LNCAP (cell line): ENCODE data around the gene RAPGEF1.

Source experiments
- CTCF ChIP-seq: fragments of 450-650 bp; IDR thresholded peaks from 2 replicates; pipeline ENCODE4 v1.5.1; 2017; ENCODE audit warnings: mild to moderate bottlenecking

RAPGEF1 gene

GRCh38 chr9:131607591-131607990, 132.3 kb downstream of the RAPGEF1 start:
- no peak for TF ChIP-seq CTCF

DNA sequence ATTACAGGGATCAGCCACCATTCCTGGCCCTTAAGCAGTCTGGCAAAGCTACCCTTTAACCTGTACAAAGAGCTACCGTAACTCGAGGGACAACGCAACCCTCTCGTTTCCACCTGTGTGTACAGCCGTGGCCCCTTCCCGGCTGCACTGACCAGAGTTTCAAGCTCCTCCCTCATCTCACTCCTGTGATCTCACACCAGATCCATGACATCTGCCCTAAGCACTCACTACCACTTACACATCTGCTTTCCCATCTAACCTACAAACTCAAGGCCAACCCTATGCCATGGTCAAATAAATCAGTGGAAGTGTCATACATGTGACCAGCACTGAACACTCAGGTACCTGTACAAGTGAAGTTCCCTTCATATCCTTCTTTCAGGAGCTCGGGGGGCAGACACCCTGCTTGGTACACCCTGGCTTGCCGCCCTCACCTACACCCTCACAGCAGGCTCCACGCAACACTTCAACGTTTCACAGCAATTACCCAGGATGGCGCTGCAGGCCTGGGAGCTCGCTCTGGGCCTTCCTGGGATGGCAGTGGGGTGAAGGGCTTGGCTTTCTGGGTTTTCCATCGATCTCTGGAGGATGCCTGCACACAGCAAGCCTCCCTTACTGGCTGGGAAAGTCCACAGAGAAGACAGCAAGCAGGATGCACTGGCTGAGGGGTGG, 132.8 kb downstream of the RAPGEF1 start:
- no peak for TF ChIP-seq CTCF

GRCh38 chr9:131605770-131606590, 133.9 kb downstream of the RAPGEF1 start:
- no peak for TF ChIP-seq CTCF

- no peak for TF ChIP-seq CTCF
These were observed 136.0 kb downstream of the RAPGEF1 start for GRCh38 chr9:131603711-131604439.

- no peak for TF ChIP-seq CTCF
These were observed 136.7 kb downstream of the RAPGEF1 start for GRCh38 chr9:131603199-131603598.

- TF ChIP-seq CTCF: no peak
These were observed 138.1 kb downstream of the RAPGEF1 start for GRCh38 chr9:131601683-131602181.

DNA sequence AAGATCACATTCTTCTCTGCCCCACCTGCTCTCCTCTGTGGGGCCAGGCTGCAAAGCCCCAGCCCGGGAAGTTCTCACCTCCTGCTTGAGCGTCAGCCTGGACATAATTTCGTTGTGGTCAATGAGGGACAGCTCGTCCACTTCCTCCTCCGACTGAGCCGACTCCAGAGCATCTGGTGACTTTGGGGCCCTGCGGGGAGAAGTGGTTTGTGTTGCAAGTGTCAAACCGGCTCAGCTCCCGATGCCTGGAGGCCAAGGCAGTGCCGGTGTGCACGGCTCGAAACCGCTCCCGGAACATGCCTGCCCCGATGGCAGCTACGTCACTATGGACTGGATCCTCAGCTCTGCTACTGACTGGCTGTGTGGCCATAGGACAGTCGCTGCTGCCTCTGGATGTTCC, 141.8 kb downstream of the RAPGEF1 start:
- no peak for TF ChIP-seq CTCF
